PC-3 (cell line): ENCODE measurements around the gene IL34. TPM values are rescaled to one million over a fixed set of nuclear protein-coding genes. Genes with fewer than 3 reads are reported as not detected.

Source experiments
- ATAC-seq: fragments of 200-7000 bp; cut with Tn5 transposase; 2 replicates; pipeline ENCODE4 v1.9.1; 2020; ENCODE audit warnings: mild to moderate bottlenecking, moderate library complexity
- BruUV-seq: library from RNA; stranded (reverse); fragments of 400-500 nt; replicated peaks from 2 replicates; lab custom pipeline; 2021; lab: Mats Ljungman, UMichigan
- CTCF ChIA-PET: fragments of 300-600 bp; sonication (Branson Sonifier 250); formaldehyde crosslinking; loops from one replicate; lab custom pipeline; 2022; ENCODE audit warnings: antibody characterized with exemption; lab: Charles Lee
- POLR2A ChIA-PET: fragments of 300-600 bp; sonication (Branson Sonifier 250); formaldehyde crosslinking; loops from one replicate; lab custom pipeline; 2022; ENCODE audit warnings: antibody characterized with exemption; ENCODE audit not compliant: unreplicated experiment; lab: Charles Lee
- DNase-seq: peaks from one replicate; pipeline ENCODE4 v3.0.0-alpha.2; 2015
- H2AFZ ChIP-seq: fragments of 300-600 bp; sonication (generic); 2 replicates; pipeline ENCODE4 v1.6.0; 2016; ENCODE audit warnings: antibody characterized with exemption, low read length
- H3F3A ChIP-seq: fragments of 300-600 bp; sonication (generic); one replicate; pipeline ENCODE4 v1.6.0; 2017; ENCODE audit warnings: antibody characterized with exemption, low read length, control low read depth, mild to moderate bottlenecking; ENCODE audit not compliant: unreplicated experiment
- H3K27ac ChIP-seq: fragments of 300-600 bp; sonication (generic); 2 replicates; pipeline ENCODE4 v1.5.1; 2016; ENCODE audit warnings: mild to moderate bottlenecking, low read length
- H3K27me3 ChIP-seq: fragments of 300-600 bp; sonication (generic); 2 replicates; pipeline ENCODE4 v1.6.1; 2016; ENCODE audit warnings: low read length, mixed read lengths
- H3K36me3 ChIP-seq: fragments of 300-600 bp; sonication (generic); 2 replicates; pipeline ENCODE4 v1.6.1; 2016; ENCODE audit warnings: low read depth, mixed run types, low read length, mixed read lengths
- H3K4me1 ChIP-seq: fragments of 300-600 bp; sonication (generic); 2 replicates; pipeline ENCODE4 v1.5.1; 2016; ENCODE audit warnings: low read length; ENCODE audit not compliant: insufficient read depth
- H3K4me2 ChIP-seq: fragments of 300-600 bp; sonication (generic); 2 replicates; pipeline ENCODE4 v1.6.0; 2016; ENCODE audit warnings: low read length
- H3K4me3 ChIP-seq: fragments of 300-600 bp; sonication (generic); 2 replicates; pipeline ENCODE4 v1.5.1; 2016; ENCODE audit warnings: mild to moderate bottlenecking, low read length, mixed read lengths
- H3K79me2 ChIP-seq: fragments of 300-600 bp; sonication (generic); 2 replicates; pipeline ENCODE4 v1.6.1; 2017; ENCODE audit warnings: low read length, mixed read lengths
- H3K9ac ChIP-seq: fragments of 300-600 bp; sonication (generic); 2 replicates; pipeline ENCODE4 v1.6.0; 2016; ENCODE audit warnings: mild to moderate bottlenecking, low read length
- H3K9me2 ChIP-seq: fragments of 300-600 bp; sonication (generic); replicated peaks from 2 replicates; pipeline ENCODE4 v1.6.1; 2016; ENCODE audit warnings: mixed run types, low read length, mixed read lengths
- H3K9me3 ChIP-seq: fragments of 300-600 bp; sonication (generic); 2 replicates; pipeline ENCODE4 v1.6.1; 2016; ENCODE audit warnings: low read length, mixed read lengths
- H4K20me1 ChIP-seq: fragments of 300-600 bp; sonication (generic); 2 replicates; pipeline ENCODE4 v1.6.1; 2016; ENCODE audit warnings: low read length, mixed read lengths
- EZH2 ChIP-seq: fragments of 300-600 bp; sonication (generic); IDR thresholded peaks from one replicate; pipeline ENCODE4 v1.6.1; 2017; ENCODE audit warnings: antibody characterized with exemption, mild to moderate bottlenecking, low read length; ENCODE audit not compliant: unreplicated experiment
- EZH2phosphoT487 ChIP-seq: fragments of 300-600 bp; sonication (generic); IDR thresholded peaks from 2 replicates; pipeline ENCODE4 v1.6.1; 2018; ENCODE audit warnings: mild to moderate bottlenecking, antibody characterized with exemption, low read length, borderline replicate concordance
- intact Hi-C: fragments of 100-400 bp; cut with micrococcal nuclease; formaldehyde crosslinking; loops from 2 replicates; pipeline ENCODE4 v1.9.0; 2023
- total RNA-seq: library from RNA; depleted of rRNA; stranded (reverse); fragments of >200 nt; gene quantifications from 2 replicates; pipeline ENCODE4 v1.2.3, GENCODE V29; 2014
- TF ChIP-seq, protein P1 (sequence below): fragments of 300-600 bp; sonication (generic); conservative IDR thresholded peaks from 2 replicates; pipeline ENCODE4 v1.5.1; 2017; ENCODE audit warnings: antibody characterized with exemption, low read depth, mild to moderate bottlenecking, low read length

IL34 gene
- total RNA-seq, 1 experiment from 2014 or later: not detected

DNA sequence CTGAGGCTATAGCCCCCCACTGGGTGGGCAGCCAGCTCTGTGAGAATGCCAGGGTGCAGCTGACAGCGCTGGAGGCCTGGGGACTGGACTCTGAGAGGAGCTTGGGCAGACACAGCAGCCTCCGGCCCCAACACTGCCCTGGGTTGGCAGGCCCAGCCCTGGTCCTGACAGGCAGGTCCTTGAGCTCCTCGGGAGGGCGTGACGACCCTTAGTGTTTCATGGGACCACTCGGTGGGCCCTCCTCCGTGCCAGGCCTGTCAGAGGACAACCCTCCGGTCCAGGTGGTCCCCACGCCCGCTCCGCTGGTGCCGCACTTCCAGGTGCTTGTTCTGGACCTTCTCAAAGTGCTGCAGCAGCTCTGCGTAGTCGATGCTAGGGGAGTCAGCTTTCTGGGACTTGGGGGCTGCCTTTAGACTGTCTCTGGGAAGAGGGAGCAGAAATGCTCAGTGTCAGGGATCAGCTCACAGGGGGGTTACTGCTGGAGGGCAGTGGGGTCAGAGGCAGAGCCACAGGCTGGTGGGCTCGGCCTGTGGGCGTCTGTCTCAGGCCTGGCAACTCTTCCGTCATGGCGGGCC lies 41.4 kb downstream of the IL34 start:
- DNase-seq (no peak), ATAC-seq (no peak)
- intact Hi-C loops: loop anchor here (2.0 kb wide), 1 partner anchor 59 kb away; no protein-coding TSS in a partner anchor
- ChIA-PET POLR2A (no interaction called here), CTCF (interaction anchor here (0.8 kb wide), 1 partner anchor 28 kb away, joined by 3 read pairs; no protein-coding TSS in a partner anchor)
- no peak overlapping the region for H2AFZ ChIP-seq
- no peaks in the 10 kb centered on the region for H3K27me3 ChIP-seq
- no peaks in the 10 kb centered on the region for H3K9me2 ChIP-seq
- no peak for TF ChIP-seq EZH2
- TF ChIP-seq, protein P1, sequence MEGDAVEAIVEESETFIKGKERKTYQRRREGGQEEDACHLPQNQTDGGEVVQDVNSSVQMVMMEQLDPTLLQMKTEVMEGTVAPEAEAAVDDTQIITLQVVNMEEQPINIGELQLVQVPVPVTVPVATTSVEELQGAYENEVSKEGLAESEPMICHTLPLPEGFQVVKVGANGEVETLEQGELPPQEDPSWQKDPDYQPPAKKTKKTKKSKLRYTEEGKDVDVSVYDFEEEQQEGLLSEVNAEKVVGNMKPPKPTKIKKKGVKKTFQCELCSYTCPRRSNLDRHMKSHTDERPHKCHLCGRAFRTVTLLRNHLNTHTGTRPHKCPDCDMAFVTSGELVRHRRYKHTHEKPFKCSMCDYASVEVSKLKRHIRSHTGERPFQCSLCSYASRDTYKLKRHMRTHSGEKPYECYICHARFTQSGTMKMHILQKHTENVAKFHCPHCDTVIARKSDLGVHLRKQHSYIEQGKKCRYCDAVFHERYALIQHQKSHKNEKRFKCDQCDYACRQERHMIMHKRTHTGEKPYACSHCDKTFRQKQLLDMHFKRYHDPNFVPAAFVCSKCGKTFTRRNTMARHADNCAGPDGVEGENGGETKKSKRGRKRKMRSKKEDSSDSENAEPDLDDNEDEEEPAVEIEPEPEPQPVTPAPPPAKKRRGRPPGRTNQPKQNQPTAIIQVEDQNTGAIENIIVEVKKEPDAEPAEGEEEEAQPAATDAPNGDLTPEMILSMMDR: no peak
- TF ChIP-seq EZH2phosphoT487: no peak
- H3K4me1 ChIP-seq: peaks cover 18% of the 10 kb centered on the region
- peaks cover 27% of the 10 kb centered on the region for H3K79me2 ChIP-seq
- no peaks in the 10 kb centered on the region for H4K20me1 ChIP-seq
- no peaks in the 10 kb centered on the region for H3K36me3 ChIP-seq
- no peak overlapping the region for H3K9ac ChIP-seq
- H3K4me3 ChIP-seq: no peak overlapping the region
- H3K4me2 ChIP-seq: no peak overlapping the region
- H3F3A ChIP-seq: no peaks in the 10 kb centered on the region
- H3K9me3 ChIP-seq: no peaks in the 10 kb centered on the region
- BruUV-seq: no TSS peak
- H3K27ac ChIP-seq: no peak overlapping the region

DNA sequence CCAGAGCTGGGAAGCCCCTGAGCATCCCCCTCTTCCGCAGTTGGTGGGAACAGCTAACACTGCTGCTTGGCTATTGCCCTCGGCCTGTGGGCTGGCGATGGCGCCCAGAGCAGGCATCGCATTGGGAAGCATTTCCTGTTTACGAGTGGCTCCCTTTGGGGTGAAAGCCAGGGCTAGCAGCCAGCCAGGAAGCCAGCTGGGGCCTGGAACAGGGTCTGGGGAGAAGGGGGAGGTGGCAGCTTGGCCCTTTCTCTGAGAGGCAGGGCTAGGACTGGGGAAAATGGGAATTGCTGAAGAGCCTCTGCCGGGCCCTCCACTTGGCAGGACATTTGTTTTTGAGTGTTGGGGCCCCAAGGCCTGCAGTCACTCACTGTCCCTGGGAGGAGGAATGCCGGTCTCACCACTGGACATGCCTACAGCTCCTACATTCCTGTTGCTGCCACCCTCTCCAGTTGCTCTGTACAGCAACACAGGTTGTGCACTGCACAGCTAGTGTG lies 41.9 kb downstream of the IL34 start:
- H3K4me1 ChIP-seq: peaks cover 20% of the 10 kb centered on the region
- intact Hi-C loops: no loop called here
- no peaks in the 10 kb centered on the region for H3K27me3 ChIP-seq
- ChIA-PET POLR2A (no interaction called here), CTCF (no interaction called here)
- BruUV-seq: no TSS peak
- H3K9me2 ChIP-seq: no peaks in the 10 kb centered on the region
- no peaks in the 10 kb centered on the region for H3F3A ChIP-seq
- no peak overlapping the region for H2AFZ ChIP-seq
- H3K4me3 ChIP-seq: no peak overlapping the region
- DNase-seq (no peak), ATAC-seq (no peak)
- H4K20me1 ChIP-seq: no peaks in the 10 kb centered on the region
- no peak overlapping the region for H3K9ac ChIP-seq
- TF ChIP-seq, protein P1: no peak
- peaks cover 21% of the 10 kb centered on the region for H3K79me2 ChIP-seq
- H3K36me3 ChIP-seq: no peaks in the 10 kb centered on the region
- no peak overlapping the region for H3K4me2 ChIP-seq
- H3K27ac ChIP-seq: no peak overlapping the region
- H3K9me3 ChIP-seq: no peaks in the 10 kb centered on the region

DNA sequence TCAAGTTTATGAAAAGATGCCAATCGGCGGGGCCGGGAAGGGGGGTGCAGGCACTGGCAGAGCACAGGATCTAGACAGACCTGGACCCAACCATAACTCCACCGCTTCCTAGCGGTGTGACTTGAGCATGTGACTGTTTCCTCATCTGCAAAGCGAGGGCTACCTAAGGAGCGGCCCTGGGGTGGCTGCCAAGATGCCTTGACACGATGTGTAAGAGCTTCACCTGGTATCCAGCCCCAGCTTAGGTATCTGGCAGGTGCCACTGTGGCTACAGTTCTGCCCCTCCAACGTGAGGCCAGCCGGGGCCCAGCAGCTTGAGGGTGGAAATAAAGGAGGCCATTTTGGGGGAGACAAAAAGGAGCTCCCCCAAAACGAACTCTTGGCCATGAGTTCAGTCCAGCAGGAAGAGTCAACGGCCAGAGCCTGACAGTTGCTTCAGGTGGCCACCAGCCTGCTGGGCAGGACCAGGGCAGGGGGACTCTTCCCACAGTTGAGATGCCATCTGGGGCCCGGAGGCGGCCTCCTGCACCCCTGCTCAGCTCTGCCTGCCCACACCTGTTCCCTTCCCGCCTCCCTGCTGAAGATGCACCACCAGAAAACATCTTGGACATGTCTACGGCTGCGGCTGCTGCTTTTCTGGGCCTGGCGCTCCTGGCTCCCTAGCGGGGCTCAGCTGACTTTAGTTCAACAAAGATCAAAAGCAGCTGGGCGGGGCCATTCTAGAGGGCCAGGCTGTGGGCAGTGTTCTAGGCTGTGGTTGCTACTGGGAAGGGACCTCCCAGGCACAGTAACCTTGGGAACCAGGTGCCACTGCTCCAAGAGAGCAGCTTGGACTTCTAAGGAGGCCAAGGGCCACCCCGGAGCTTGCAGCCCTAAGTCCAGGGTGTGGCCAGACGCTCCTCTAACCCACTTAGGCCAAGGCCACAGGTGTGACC lies 42.9 kb downstream of the IL34 start:
- BruUV-seq: no TSS peak
- Histone ChIP-seq H3K4me1 (peaks cover 30% of the 10 kb centered on the region), H2AFZ (no peak overlapping the region), H3K36me3 (no peaks in the 10 kb centered on the region), H4K20me1 (no peaks in the 10 kb centered on the region), H3K9ac (no peak overlapping the region), H3K79me2 (peaks cover 11% of the 10 kb centered on the region), H3F3A (no peaks in the 10 kb centered on the region), H3K27ac (no peak overlapping the region), H3K4me2 (no peak overlapping the region), H3K9me3 (no peaks in the 10 kb centered on the region), H3K27me3 (no peaks in the 10 kb centered on the region), H3K9me2 (no peaks in the 10 kb centered on the region), H3K4me3 (no peak overlapping the region)
- ChIA-PET CTCF (no interaction called here), POLR2A (no interaction called here)
- intact Hi-C loops: no loop called here
- no peak for DNase-seq
- TF ChIP-seq EZH2 (no peak), EZH2phosphoT487 (no peak)
- TF ChIP-seq, protein P1: no peak
- no peak for ATAC-seq
